K562 (cell line): ENCODE results near the gene PDE6C. TPM values are rescaled to one million over a fixed set of nuclear protein-coding genes. Genes with fewer than 3 reads are reported as not detected.

Experiments used
- ATAC-seq: fragments of 200-7000 bp; cut with Tn5 transposase; 3 replicates; pipeline ENCODE4 v1.9.1; 2020; ENCODE audit warnings: moderate library complexity
- BruUV-seq: library from RNA; stranded (reverse); fragments of 400-500 nt; replicated peaks from 2 replicates; lab custom pipeline; 2021; lab: Mats Ljungman, UMichigan
- CTCF ChIA-PET: fragments of 300-600 bp; formaldehyde crosslinking; extraction: SDS; loops from one replicate; lab custom pipeline; 2021; ENCODE audit warnings: low intra/inter-chr PET ratio; lab: Yijun Ruan, JAX
- POLR2A ChIA-PET: fragments of 300-600, 350-650 bp; sonication (Branson Sonifier 250); formaldehyde crosslinking; extraction: SDS; loops from one replicate; lab custom pipeline; 2021; ENCODE audit warnings: antibody characterized with exemption, inconsistent platforms; lab: Yijun Ruan, JAX
- DNase-seq, 4 experiments: peaks; one replicate each; pipeline versions ENCODE4 v3.0.0 to v3.0.0-alpha.2; 2011 to 2018; ENCODE audit warnings: low spot score in 3 of 4, mixed read lengths in 3 of 4; ENCODE audit errors: extremely low read depth in 1 of 4
- FAIRE-seq: peaks from 2 replicates; lab custom pipeline; 2011; peaks lifted over from hg19 to GRCh38; lab: Jason Lieb, UNC
- H2AFZ ChIP-seq: 2 replicates; pipeline ENCODE4 v1.6.0; 2011; ENCODE audit warnings: low read depth, low read length, control low read depth, inconsistent platforms
- H3K27ac ChIP-seq: fragments of 200-600 bp; 3 replicates; pipeline ENCODE4 v1.8.0; 2011; ENCODE audit warnings: low read depth, mild to moderate bottlenecking, control low read depth, inconsistent platforms, low read length, moderate library complexity, mixed read lengths; ENCODE audit errors: extremely low read depth
- H3K27me3 ChIP-seq, 2 experiments: fragments of 300-600 bp in 1 of 2; 2 replicates in 1 of 2; 3 replicates in 1 of 2; pipeline versions ENCODE4 v1.6.0 to v1.8.0; 2011; ENCODE audit warnings: inconsistent platforms in 2 of 2, low read length in 2 of 2, mild to moderate bottlenecking in 1 of 2, mixed read lengths in 1 of 2, moderate library complexity in 1 of 2; ENCODE audit not compliant: control insufficient read depth in 2 of 2, insufficient read depth in 2 of 2
- H3K36me3 ChIP-seq: fragments of 300-600 bp; 3 replicates; pipeline ENCODE4 v1.8.0; 2011; ENCODE audit warnings: mild to moderate bottlenecking, low read length, inconsistent platforms; ENCODE audit not compliant: control insufficient read depth, insufficient read depth
- H3K4me1 ChIP-seq, 2 experiments: fragments of 200-600 bp in 1 of 2; replicated peaks in 1 of 2; 2 replicates in 1 of 2; 3 replicates in 1 of 2; pipeline versions ENCODE4 v1.5.1 to v1.8.0; 2011; ENCODE audit warnings: inconsistent platforms in 2 of 2, low read length in 2 of 2, mild to moderate bottlenecking in 1 of 2, mixed read lengths in 1 of 2, moderate library complexity in 1 of 2; ENCODE audit not compliant: control insufficient read depth in 2 of 2, insufficient read depth in 2 of 2
- H3K4me2 ChIP-seq: 2 replicates; pipeline ENCODE4 v1.6.1; 2011; ENCODE audit warnings: low read length, control low read depth, inconsistent platforms, mixed read lengths; ENCODE audit not compliant: insufficient read depth
- H3K4me3 ChIP-seq: fragments of 200-600 bp; sonication (generic), shearing (Covaris generic); 2 replicates; pipeline ENCODE4 v1.5.1; 2016; ENCODE audit warnings: control low read depth, inconsistent platforms
- H3K79me2 ChIP-seq: fragments of 200-600 bp; 3 replicates; pipeline ENCODE4 v1.8.0; 2011; ENCODE audit warnings: low read length, inconsistent platforms; ENCODE audit not compliant: control insufficient read depth, insufficient read depth
- H3K9ac ChIP-seq, 2 experiments: 2 replicates each; pipeline versions ENCODE4 v1.6.0 to v1.6.1; 2011; ENCODE audit warnings: low read depth in 2 of 2, low read length in 2 of 2, control low read depth in 1 of 2, inconsistent platforms in 1 of 2, mild to moderate bottlenecking in 1 of 2, mixed read lengths in 1 of 2; ENCODE audit not compliant: insufficient read depth in 1 of 2
- H3K9me1 ChIP-seq: one replicate; pipeline ENCODE4 v1.6.0; 2011; ENCODE audit warnings: inconsistent platforms, mild to moderate bottlenecking, low read length, moderate library complexity; ENCODE audit not compliant: control insufficient read depth, insufficient read depth
- H3K9me3 ChIP-seq: replicated peaks from 2 replicates; pipeline ENCODE4 v1.5.1; 2011; ENCODE audit warnings: low read depth, low read length, inconsistent platforms; ENCODE audit not compliant: control insufficient read depth, insufficient read depth
- H4K20me1 ChIP-seq: replicated peaks from 2 replicates; pipeline ENCODE4 v1.6.1; 2011; ENCODE audit warnings: low read length, inconsistent platforms, mixed read lengths; ENCODE audit not compliant: control insufficient read depth, insufficient read depth
- CBX2 ChIP-seq: fragments of 200-600 bp; sonication (generic); IDR thresholded peaks from one replicate; pipeline ENCODE4 v1.6.1; 2012; ENCODE audit warnings: mild to moderate bottlenecking, low read length, inconsistent platforms; ENCODE audit not compliant: insufficient read depth, poor library complexity, severe bottlenecking
- DPF2 ChIP-seq: fragments of 450-650 bp; IDR thresholded peaks from 2 replicates; pipeline ENCODE4 v1.6.1; 2016
- GTF2A2 ChIP-seq: IDR thresholded peaks from 2 replicates; pipeline ENCODE4 v1.6.1; 2016; ENCODE audit warnings: mild to moderate bottlenecking, missing genetic modification characterization, missing compliant biosample characterization
- TRIM28 ChIP-seq: fragments of 450-650 bp; IDR thresholded peaks from 2 replicates; pipeline ENCODE4 v1.6.1; 2017
- ZFP91 ChIP-seq: sonication (generic); formaldehyde crosslinking; IDR thresholded peaks from 2 replicates; pipeline ENCODE4 v1.8.0; 2022; ENCODE audit warnings: mild to moderate bottlenecking, missing genetic modification reagents
- ZNF143 ChIP-seq: sonication (generic); formaldehyde crosslinking; IDR thresholded peaks from 2 replicates; pipeline ENCODE4 v1.9.0; 2022; ENCODE audit warnings: mild to moderate bottlenecking, missing genetic modification reagents
- ZNF175 ChIP-seq: fragments of 200-800 bp; sonication (Bioruptor generic); IDR thresholded peaks from 2 replicates; pipeline ENCODE4 v1.6.1; 2016; ENCODE audit warnings: low read depth, mild to moderate bottlenecking, missing genetic modification characterization, missing compliant biosample characterization
- ZNF184 ChIP-seq: sonication (generic); formaldehyde crosslinking; IDR thresholded peaks from 2 replicates; pipeline ENCODE4 v1.5.0; 2020; ENCODE audit warnings: missing genetic modification reagents
- ZNF197 ChIP-seq: fragments of 200-800 bp; sonication (Bioruptor generic); IDR thresholded peaks from 2 replicates; pipeline ENCODE4 v1.6.1; 2016; ENCODE audit warnings: low read depth, missing genetic modification characterization, missing compliant biosample characterization
- ZNF280B ChIP-seq: fragments of 250-450 bp; sonication (Bioruptor Pico); IDR thresholded peaks from 2 replicates; pipeline ENCODE4 v1.5.1; 2021; ENCODE audit warnings: mild to moderate bottlenecking
- ZNF398 ChIP-seq: fragments of 250-450 bp; sonication (Bioruptor Pico); IDR thresholded peaks from 2 replicates; pipeline ENCODE4 v1.8.0; 2021; ENCODE audit warnings: moderate library complexity, mild to moderate bottlenecking, inconsistent platforms
- WGBS: fragments of 100-300 bp; shearing (Covaris generic); methylation state at CpG from one replicate; pipeline ENCODE4 v1.1.6; 2016; ENCODE audit warnings: low coverage, mixed read lengths; ENCODE audit not compliant: insufficient coverage; ENCODE audit errors: missing lambda C conversion rate; 5-methylcytosine and 5-hydroxymethylcytosine counted together
- in situ Hi-C: fragments of 300-500 bp; cut with MboI; formaldehyde crosslinking; loops from 4 replicates; pipeline ENCODE4 v1.15.0; 2018; ENCODE audit warnings: inconsistent platforms, mixed read lengths
- intact Hi-C: fragments of 100-400 bp; cut with micrococcal nuclease; formaldehyde crosslinking; loops from 2 replicates; pipeline ENCODE4 v1.14.2; 2022
- polyA plus RNA-seq, 8 experiments: library from polyadenylated mRNA; depleted of rRNA in 4 of 8; stranded (reverse) in 5 of 8; unstranded in 3 of 8; fragments of >200 nt; fragmentation: Nextera tagmentation in 2 of 8; fragmentation: Illumina TruSeq in 1 of 8; extraction: Ambion mirVana in 2 of 8; extraction: Trizol in 1 of 8; gene quantifications; 2 replicates each; pipeline versions ENCODE4 v1.2.1 to v1.2.3, GENCODE V29; 2011 to 2014; ENCODE audit warnings: inconsistent platforms in 1 of 8, missing spikeins in 1 of 8
- total RNA-seq, 7 experiments: library from RNA; depleted of rRNA in 6 of 7; stranded (reverse); fragments of >200 nt in 6 of 7; fragmentation: Illumina TruSeq in 2 of 7; extraction: Trizol in 2 of 7; gene quantifications; 2 replicates each; pipeline versions ENCODE4 v1.2.1 to v1.2.3, GENCODE V29; 2011 to 2021; ENCODE audit warnings: low replicate concordance in 1 of 7

The PDE6C gene
- total and polyA plus RNA-seq, 9 of the 15 experiments (the other 6 are each of a cell fraction or from before 2014, with no cell fraction given), result not detected

GRCh38 chr10:93711891-93712290 is 99.6 kb downstream of the PDE6C start (continued):
- TF ChIP-seq CBX2 (no peak), ZNF398 (CRISPR knock-in tag) (no peak), ZNF175 (no peak), ZFP91 (CRISPR knock-in tag) (no peak), TRIM28 (no peak), ZNF143 (no peak), ZNF184 (CRISPR knock-in tag) (no peak), GTF2A2 (tag) (no peak)

GRCh38 chr10:93712593-93712992 is 100.3 kb downstream of the PDE6C start:
- ChIA-PET POLR2A (no interaction called here), CTCF (no interaction called here)
- no peak overlapping the region for H3K4me2 ChIP-seq
- no peak for FAIRE-seq
- WGBS, result 0% methylated on average over 2 of the region's 2 CpGs
- no peaks in the 10 kb centered on the region for H3K36me3 ChIP-seq
- H3K9me1 ChIP-seq, result no peaks in the 10 kb centered on the region
- in situ Hi-C loops, result no loop called here
- no peak overlapping the region for H2AFZ ChIP-seq
- H3K9ac ChIP-seq, result no peak overlapping the region
- DNase-seq, result no peak
- H3K4me1 ChIP-seq, result no peaks in the 10 kb centered on the region
- H3K79me2 ChIP-seq, result no peaks in the 10 kb centered on the region
- BruUV-seq, result no TSS peak
- no peak overlapping the region for H3K27ac ChIP-seq
- no peak for ATAC-seq
- no peaks in the 10 kb centered on the region for H3K9me3 ChIP-seq
- H3K27me3 ChIP-seq, result peaks cover 0 to 3% of the 10 kb centered on the region in 2 experiments; a peak in 1 of 5 replicates
- H4K20me1 ChIP-seq, result no peaks in the 10 kb centered on the region
- no peak for TF ChIP-seq ZNF280B
- no peak for TF ChIP-seq DPF2
- TF ChIP-seq ZNF197 (CRISPR knock-in tag), result no peak
- intact Hi-C loops, result no loop called here
- H3K4me3 ChIP-seq, result no peak overlapping the region
